HG03103 (cell line): ENCODE results near the gene GAS2L3.

Experiments
- ATAC-seq: cut with Tn5 transposase; IDR thresholded peaks from one replicate; pipeline ENCODE4 v1.9.1; 2021; ENCODE audit warnings: low read depth; ENCODE audit not compliant: unreplicated experiment

Gene GAS2L3

GRCh38 chr12:100656141-100656540 lies 82.7 kb downstream of the GAS2L3 start:
- ATAC-seq: no peak

GRCh38 chr12:100656856-100657255 lies 83.4 kb downstream of the GAS2L3 start:
- ATAC-seq: no peak

GRCh38 chr12:100661300-100661951 lies 87.9 kb downstream of the GAS2L3 start:
- no peak for ATAC-seq

- ATAC-seq: no peak
These were observed 93.1 kb downstream of the GAS2L3 start for GRCh38 chr12:100666588-100666987.

- peak; percentile 77 for ATAC-seq
These were observed 95.6 kb downstream of the GAS2L3 start for GRCh38 chr12:100668945-100669536.

- no peak for ATAC-seq
These were observed 96.4 kb downstream of the GAS2L3 start for GRCh38 chr12:100669922-100670321.

GRCh38 chr12:100671396-100672074 lies 98.1 kb downstream of the GAS2L3 start:
- no peak for ATAC-seq

GRCh38 chr12:100672075-100672592 lies 98.7 kb downstream of the GAS2L3 start:
- peak; percentile 63 for ATAC-seq

GRCh38 chr12:100674036-100674888 lies 100.8 kb downstream of the GAS2L3 start:
- no peak for ATAC-seq
